Inflammatory macrophage treated with lipopolysaccharide for 1 hour (primary cell): ENCODE measurements around the gene SEMA4G.
A peak's percentile ranks its signal among the peaks of the same experiment; 100 is the strongest.

Experiments used
- DNase-seq, 2 donors: peaks; one replicate each; pipeline ENCODE4 v3.0.0-alpha.2; 2020 to 2022

SEMA4G gene, protein sequence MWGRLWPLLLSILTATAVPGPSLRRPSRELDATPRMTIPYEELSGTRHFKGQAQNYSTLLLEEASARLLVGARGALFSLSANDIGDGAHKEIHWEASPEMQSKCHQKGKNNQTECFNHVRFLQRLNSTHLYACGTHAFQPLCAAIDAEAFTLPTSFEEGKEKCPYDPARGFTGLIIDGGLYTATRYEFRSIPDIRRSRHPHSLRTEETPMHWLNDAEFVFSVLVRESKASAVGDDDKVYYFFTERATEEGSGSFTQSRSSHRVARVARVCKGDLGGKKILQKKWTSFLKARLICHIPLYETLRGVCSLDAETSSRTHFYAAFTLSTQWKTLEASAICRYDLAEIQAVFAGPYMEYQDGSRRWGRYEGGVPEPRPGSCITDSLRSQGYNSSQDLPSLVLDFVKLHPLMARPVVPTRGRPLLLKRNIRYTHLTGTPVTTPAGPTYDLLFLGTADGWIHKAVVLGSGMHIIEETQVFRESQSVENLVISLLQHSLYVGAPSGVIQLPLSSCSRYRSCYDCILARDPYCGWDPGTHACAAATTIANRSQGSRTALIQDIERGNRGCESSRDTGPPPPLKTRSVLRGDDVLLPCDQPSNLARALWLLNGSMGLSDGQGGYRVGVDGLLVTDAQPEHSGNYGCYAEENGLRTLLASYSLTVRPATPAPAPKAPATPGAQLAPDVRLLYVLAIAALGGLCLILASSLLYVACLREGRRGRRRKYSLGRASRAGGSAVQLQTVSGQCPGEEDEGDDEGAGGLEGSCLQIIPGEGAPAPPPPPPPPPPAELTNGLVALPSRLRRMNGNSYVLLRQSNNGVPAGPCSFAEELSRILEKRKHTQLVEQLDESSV

DNA sequence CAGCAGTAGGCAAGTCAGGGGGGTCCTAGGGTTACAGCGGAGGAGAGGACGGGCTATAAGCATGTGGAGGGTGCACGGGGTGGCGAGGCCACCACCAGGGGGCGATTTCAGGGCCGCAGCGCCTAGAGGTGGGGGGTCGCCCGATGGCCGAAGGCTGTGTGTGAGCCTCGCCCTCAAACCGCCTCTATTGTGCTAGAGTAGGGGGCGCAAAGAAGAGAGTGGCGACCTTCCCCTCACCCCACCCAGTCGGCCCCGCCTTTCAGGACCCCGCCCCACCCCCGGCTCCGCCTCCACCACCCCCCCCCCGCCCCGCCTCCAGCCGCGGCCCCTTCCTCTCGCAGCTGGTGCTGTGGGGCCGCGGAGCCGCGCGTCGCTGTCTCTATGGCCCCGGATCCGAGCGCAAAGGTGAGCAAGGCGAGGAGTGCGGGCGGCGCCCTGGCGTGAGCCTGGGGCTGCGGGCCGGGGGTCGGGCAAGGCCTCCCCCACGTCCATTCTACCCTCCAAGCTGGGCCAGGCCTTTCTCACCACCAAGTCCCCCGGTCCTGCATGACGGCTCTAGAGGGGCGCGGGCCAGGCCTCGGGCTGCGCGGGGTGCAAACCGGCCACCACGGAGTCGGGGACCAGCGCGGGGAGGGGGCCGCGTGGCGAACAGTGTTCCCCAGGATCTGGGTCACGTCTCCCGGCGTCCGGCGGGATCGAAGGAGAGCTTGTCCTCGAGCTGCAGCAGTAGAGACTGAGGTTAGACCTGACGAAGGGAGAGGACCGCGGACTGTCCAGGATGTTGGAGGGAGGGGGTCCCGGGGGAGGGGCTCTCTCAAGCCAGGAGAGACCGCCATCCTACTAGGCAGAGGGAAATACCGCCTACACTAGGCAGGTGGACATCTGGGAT is at the start of gene SEMA4G:
SEMA4G (plus strand) TSS at position 318 of the 889 bp plus-strand sequence. CDS start 3,409 bp downstream, outside the sequence.
- peak in 1 of 2 donors; percentile 27 for DNase-seq

DNA sequence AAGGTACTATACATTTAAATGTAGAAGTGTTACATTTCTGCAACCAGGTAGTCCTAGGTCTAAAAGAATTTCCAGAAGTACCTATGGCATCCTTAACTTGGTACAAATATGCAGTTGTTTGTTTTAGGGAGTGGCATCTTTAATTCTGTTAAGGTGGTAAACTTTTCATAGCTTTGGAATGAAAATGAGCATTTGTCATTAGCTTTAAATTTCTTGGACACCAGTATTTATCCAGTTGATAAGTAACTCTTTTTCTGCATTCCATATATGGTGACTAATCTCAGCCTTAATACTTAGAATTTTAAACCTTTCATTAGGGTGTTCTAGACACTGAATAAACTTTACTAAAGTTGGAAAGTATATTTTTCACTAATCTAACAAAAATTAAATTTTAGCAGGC is 45.7 kb upstream of the SEMA4G start:
- no peak for DNase-seq

DNA sequence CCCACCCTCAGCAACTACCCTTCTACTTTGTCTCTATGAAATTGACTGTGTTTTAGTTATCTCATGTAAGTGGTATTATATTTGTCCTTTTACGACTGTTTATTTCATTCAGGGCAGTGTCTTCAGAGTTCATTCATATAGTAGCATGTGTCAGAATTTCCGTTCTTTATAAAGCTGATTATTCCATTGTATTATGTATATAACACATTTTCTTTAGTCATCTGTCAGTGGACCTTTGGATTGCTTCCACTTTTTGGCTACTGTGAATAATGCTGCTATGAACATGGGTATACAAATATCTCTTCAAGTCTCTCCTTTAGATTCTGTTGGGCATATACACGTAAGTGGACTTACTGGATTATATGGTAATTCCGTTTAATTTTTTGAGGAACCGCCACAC is 42.0 kb upstream of the SEMA4G start:
- no peak for DNase-seq

DNA sequence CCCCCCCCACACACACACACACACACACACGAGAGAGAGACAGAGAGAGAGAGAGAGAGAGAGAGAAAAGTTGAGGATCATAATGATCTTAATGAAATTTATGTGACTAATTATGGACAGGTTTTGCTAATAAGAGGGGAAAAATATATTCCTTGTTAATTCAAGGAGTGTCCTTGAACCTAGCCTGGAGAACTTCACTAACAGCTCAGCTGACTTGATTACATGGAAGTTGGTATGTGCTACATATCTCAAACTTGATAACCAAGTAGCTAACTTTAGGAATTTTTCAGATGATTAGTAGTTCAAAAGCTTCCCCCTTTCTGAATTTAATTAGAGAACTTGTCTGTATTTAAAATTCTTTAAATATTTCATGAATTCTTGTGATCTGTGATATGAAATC is 41.3 kb upstream of the SEMA4G start:
- no peak for DNase-seq

DNA sequence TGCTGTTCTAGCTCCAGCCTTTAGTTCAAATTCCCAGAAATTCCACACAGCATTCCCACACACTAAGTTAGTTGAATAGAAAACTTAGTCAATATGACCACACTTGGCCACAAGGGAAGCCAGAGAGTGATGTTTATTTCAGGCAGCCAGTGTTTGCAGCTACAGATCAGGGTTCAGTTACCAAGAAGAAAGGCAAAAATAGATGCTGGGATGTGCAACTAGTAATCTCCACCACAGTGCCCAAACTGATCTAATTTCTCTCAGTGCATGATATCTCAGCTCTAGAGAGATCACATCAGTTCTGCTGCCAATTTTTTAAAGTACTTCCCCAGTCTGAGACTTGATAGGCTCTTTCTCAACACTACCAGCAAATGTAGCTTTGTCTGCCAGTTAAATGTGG is 38.9 kb upstream of the SEMA4G start:
- DNase-seq = no peak

DNA sequence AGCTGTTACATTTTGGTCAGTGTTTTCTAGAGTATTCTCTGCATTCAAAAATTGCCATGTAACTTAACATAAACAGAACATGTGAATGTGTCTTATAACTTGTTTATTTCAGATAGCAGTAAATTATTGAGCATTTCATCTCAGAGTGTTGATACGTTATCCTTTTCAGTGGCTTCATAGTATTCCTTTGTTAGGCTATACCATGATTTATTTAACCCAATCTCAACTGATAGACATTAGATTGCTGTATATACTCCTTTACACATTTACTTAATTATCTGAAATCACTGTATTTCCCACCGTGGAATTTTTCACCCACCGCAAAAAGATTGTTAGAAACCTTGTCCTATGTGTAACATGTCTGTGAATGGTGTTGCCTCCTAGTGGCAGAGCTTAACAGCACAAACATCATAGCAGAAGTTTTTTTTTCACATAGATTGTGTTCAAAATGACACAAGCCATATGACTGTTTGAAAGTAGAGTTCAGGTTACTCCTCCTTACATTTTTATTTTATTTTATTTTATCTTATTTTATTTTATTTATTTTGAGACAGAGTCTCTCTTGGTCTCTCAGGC is 35.1 kb upstream of the SEMA4G start:
- DNase-seq = peak in 1 of 2 donors; percentile 9

DNA sequence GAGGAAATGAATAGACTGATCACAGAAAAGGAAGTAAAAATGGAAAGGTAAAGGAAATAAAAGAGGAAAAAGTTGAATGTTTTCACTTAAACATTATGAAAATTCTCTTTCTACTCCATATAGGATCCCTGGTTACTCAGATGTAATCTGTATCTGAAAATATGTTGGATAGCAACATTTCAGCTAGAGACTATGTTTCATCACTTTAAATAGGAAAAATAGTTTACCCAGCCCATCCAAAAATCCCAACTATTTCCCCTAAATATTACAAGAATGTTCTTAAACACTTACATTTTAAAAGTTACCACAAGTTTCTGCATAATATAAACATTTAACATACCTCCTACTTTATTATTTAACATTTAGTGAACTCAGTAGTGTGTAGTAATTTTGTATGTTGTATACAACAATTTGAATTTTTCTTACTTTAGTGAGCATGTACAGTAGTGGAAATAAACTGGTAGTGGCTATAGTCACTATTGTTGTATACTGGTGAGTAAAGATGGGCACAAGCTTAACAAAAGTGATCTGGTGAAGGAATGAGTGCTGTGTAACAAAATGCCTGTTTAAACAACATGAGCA is 29.4 kb upstream of the SEMA4G start:
- no peak for DNase-seq

DNA sequence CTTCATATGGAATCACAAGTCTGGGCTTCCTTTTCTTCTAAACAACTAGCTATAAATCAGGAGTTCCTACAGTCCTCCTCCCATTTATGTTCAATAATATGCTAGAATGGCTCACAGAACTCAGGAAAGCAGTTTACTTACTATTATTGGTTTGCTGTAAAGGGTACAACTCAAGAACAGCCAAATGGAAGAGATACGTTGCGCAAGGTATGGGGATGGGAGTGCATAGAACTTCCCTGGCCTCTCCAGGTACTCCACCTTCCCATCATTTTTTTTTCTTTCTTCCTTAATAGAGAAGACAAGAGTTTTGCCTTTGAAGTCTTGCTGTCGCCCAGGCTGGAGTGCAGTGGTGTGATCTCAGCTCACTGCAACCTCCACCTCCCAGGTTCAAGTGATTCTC is 27.1 kb upstream of the SEMA4G start:
- DNase-seq = no peak

DNA sequence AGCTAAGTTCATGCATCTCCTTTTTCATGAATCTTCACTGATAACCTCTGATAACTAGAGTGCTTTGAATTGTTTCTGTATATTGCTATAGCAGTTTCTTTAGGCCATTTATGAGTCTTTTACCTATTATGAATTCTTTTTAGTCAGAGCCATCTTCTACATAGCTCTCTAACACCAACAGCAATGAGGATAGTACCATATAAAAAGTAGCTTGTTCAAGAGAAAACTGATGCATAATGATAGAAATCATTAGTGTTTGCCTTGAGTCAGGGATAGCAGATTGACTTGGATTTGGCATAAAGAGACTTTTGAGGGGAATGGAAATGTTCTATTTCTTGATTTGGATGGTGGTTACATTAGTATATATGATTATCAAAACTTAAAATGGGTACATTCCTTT is 25.8 kb upstream of the SEMA4G start:
- no peak for DNase-seq

DNA sequence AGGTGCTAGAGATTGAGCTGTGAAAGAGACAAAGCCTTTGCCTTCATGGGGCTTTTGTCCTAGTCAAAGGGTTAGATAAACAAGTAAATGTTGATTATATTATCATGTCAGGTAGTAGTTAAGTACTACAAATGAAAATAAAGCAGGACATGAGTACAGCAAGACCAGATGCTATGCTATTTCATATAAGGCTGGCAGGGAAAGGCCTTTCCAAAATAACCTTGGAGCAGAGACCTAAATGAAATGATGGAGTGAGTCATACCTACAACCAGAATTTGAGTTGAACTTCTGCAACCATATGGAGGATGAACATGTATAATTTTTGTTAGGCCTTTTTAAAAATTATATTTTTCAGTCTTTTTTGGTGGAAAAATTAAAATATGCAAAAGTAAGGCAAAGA is 23.6 kb upstream of the SEMA4G start:
- DNase-seq = no peak

DNA sequence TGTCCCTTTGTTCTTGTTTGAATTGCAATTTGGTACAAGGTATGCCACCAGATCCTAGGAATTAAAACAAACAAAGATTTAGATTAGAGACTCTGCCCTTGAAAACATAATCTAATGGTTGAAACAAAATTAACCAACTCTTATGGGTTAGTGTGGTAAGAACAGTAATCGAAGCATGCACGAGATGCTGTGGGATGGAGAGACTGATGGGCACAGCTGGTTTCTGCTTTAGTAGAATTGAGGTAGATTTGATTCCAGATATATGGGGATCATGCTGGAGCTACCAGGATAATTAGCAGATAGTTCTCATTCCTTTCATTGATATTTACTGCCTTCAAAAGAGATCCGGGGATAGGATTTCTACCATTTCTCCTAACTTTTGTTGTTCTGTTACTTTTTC is 20.4 kb upstream of the SEMA4G start:
- DNase-seq = no peak

DNA sequence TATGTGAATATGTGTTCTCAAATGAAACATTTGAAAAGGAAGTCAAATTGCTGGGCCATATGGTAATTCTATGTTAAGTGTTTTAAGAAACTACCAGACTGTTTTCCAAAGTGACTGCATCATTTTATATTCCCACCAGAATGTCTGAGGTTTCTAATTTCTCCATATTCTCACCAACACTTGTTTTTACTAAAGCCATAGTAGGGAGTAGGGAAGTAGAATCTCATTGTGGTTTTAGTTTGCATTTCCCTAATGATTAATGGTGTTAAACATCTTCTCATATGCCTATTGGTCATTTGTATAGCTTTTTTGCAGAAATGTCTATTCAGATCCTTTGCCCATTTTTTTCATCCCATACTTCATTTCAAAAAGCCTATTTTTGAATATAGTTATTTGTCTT is 9.1 kb upstream of the SEMA4G start:
- DNase-seq = peak; percentile 54 to 58

DNA sequence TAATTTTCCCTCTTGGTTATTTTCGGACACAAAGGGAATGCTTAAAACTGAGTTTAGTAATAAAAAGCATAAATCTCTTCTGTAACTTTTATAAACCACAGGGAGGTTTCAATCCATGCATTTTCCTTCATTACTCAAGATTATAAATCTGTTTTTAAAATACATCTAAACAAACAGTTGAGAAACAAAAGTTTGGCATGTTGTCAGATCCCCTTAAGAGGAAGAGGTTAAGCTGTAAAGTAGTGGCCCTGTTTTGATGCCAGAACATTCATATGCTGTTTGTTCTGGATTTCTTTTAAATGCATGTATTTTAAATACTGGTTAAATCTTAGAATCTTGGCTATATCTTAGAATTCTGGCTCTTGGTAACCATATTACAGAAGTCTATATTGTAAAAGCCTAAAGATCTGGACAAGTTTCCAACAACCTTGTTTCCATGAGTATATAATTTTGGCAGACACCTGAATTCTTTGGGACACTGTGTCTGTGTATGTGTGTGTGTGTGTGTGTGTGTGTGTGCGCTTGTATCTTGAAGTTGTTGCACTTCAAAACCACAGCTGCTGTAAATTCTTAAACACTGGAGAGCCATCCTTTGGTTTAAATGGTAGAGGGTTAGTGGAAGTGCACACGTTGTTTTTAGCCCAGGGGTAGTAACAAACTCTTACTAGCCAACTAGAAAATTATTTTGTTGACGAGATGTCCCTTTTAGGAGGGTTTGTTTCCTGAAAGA is 6.8 kb upstream of the SEMA4G start:
- DNase-seq = no peak

DNA sequence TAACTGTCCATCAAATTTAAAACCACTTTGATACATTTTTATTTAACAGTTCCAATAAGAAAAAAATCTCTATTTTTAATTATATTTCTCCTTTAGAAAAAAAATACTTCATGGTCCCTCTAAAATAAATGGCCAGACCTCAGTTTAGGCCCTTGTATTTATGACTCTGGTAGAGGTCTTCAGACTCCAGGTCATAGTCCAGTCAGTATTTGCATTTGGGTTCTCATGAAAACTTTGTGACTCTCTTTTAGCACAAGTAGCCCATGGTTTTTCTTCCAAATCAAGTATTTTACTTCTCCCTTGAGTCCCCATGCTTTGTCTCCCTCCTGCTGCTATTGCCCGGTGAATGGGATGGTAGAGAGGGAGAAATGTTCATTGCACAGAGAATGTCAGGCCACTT is 5.5 kb upstream of the SEMA4G start:
- no peak for DNase-seq

DNA sequence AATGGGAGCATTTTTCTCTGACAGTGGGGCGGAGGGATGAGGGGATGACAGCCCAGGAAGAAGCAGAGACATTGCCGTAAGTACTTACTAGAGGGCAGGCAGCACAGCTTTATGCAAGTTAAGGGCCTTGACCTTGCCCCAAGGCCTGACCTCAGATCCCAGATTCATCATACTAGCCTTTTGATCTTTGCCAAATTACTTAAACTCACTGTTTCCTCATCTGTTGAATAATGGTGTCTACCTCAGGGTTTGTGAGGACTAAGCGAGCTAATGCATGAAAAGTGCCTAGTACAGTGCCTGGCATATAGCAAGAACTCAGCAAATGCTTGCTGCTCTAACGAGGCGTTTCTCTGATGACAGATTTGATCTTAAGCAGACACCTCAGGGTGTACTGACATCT is 3.5 kb upstream of the SEMA4G start:
- DNase-seq = no peak

DNA sequence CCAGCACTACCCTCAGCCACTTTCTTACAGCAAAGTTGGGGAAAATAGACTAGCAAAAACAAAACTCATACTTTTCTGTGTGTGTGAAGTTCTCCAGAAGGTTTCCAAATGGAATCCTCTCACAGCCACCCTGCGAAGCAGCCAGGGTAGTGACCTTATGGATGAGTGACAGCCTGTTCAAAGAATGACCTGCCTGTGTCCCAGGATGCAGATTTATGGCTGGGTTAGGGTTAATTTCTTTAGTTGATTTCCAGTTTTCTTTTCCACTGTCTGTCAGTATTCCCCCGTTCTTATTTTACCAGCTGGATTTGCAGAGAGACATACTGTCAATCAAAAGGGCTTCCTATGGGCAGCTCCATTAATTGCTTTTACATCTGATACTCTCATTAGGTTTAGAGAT is 2.4 kb upstream of the SEMA4G start:
- DNase-seq = no peak

DNA sequence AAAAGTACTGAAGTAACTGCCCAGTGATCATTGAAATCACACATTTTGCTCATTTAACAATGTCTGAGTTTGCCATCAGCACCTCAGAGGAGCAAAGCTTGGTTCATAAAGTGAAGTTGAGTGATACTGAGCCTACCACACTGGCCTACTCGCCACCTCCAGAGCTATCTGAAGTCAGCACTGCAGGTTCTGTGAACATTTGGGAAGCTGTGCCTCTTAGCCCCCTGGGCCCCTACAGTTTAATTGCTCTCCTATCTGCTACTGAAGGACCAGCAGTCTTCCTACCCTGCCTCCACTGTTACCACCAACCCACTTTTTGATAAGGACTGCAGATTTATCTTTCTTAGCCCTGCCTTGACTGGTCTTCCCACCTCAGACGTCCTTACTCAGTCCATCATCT is 2.0 kb upstream of the SEMA4G start:
- no peak for DNase-seq

DNA sequence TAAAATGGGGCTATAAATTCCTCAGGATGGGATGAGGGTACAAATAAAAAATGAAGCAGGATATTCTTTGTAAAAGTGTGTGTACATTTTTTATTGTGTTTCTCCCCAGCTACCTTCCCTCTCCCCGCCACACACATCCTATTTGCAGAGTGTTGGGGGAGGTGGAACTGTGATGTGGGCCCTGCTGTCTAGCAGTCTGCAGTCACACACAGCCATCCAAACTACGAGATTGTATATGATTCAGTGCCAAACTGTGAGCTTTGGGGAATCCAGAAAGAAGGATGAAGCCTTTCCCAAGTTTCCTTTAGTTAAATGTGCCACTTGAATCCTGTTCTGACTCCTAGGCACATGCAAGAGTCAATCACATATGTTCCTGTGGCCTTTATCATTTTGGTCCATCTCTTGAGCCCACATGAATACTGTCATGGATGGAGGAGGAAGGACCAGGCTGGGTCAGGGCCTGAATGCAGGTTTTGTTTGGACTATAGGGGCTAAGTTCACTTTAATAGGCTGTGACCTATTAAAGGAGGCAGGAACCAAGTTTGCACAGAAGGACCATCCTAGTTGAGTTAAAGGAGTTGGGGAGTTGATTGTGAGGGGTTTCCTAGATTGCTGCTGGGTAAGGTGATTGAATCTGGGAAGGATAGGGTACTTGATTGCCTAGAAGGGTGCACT is 1.1 kb upstream of the SEMA4G start:
- DNase-seq = no peak

DNA sequence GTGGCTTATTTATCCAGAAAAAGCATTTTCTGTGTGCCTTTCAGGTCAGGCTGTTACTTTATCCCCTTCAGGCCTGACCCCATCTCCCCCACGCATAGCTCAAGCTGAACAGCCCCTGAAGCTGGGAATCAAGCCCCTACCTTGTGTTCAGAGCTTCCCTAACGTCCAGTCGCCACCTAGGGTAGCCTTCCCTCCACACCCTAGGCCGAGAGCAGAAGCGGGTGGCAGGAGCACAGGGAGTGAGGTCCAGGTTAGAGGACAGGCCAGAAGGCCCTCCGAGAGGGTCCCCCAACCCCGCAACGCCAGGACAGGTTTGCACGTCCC is 479 bp upstream of the SEMA4G start:
- DNase-seq = no peak

DNA sequence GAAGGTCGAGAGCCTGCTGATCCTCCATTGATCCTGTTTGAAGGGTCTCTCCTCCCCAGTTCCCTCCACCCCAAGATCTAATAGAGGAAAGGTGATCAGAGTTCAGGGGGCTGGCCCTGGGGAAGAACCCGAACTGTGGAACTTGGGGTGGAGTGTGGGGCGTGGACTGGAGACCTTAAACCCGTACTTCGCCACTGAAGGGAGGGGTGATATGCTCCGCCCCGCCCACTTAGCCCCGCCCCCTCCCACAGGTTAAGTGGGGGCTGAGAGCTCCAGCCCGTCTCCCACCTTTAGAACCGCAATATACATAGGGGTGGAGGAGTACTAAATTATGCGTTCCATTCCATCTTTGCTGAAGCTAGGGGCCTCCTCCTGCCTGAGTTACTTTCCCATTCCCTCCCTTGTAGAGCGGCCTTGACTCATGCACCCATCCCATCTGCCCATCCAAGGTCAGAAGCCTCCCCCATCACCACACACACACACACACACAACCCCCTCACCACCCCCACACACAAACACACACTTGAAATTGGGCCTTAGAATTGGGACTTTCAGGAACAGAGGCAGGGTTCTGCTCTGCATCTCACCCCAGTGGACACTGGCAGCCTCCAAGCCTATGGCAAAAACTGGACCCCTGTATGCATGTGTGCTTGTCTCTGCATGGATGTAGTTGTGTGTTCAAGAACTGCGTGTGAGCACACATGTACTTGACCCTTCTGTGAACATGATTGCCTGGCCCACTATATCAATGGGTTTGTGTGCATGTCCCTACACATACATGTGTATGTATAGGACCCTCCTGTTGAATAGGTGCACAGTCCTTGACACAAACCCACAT is 991 bp downstream of the SEMA4G start:
- no peak for DNase-seq
